ENCODE data around the gene TMEM154.

The TMEM154 gene

DNA sequence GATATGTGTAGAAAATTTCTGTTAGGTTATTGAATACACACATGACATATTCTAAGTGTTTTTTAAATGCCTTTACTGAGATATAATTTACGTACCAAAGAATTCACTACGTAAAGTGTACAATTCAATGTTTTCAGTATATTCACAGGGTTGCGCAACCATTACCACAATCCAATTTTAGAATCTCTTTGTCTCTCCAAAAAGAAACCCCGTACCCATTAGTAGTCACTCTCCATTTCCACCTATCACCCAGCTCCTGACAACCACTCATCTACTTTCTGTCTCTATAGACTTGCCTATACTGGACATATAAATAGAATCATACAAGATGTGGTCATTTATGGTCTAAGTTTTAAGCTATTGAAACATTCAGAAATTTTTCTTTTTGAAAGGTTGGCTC lies 90.9 kb downstream of the TMEM154 start:
- DNase-seq: no peak

DNA sequence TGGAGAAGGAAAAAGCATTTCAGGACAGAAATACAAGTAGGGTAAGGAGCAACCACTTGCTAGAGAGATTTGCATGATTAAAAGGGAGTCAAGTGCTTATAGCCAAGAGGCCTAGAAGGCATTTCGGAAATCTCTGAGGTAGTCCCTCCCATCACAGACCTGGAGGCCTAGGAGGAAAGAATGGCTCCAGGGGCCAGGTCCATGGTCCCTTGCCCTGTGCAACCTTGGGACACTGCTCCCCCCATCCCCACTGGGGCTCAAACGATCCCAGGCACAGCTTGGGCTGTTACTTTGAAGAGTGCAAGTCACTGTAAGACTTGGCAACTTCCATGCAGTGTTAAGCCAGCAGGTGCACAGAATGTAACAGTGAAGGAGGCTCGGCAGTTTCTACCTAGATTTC lies 92.7 kb downstream of the TMEM154 start:
- no peak for DNase-seq

DNA sequence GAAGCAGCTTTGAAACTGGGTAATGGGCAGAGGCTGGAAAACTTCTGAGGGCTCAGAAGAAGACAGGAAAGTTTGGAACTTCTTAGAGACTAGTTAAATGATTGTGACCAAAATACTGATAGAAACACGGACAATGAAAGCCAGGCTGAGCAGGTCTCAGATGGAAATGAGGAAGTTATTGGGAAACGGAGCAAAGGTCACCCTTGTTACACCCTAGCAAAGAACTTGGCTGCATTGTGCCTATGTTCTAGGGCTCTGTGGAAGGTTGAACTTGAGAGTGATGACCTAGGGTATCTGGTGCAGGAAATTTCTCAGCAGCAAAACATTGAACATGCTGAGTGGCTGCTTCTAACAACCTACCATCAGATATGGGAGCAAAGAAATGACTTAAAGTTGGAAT lies 93.1 kb downstream of the TMEM154 start:
- no peak for DNase-seq

DNA sequence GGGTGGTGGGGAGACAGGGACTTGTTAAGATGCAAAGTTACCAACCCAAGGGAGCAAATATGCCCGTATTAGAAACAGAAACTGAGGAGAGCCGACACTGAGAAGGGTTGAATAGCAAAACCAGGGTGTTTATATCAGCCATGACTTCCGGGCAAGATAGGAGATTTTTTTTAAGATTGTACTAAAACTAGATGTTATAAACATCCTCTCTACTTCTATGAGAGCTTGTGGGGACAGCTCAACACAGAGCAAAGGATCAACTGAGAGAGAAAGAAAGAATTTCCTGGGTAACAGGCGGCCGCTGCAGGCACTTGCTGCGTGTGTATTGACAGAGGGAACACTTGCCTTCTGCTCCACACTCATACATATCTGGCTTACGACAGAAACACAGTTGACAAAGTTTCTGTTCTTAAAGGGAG lies 94.8 kb downstream of the TMEM154 start:
- DNase-seq: no peak

DNA sequence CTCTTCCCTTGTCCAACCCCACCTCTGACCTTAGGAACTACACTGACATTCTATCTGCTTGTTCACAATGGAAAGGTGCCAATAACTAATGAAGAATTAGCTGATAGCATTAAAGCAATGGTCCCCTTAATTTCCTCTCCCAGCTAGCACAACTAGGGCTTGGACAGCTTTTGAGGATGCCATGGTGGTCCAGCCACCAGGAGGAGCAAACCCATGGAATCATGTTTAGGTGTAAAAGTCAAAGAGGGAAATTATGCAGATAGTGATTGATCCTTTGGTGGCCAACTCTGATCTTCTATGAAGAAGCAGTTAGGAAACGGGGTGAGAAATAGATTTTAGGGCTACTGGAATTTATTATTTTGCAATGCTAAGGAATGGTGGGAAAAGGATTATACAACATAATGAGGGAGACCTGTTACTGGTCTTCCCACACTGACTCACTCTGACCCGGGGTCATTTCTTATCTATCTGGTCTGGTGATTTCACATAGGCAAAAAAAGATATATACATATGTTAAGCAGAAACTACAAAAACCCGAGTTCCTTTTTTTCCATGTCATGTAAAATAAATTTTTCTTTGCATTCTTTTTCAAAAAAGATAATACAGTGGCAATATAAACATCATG lies 98.1 kb downstream of the TMEM154 start:
- no peak for DNase-seq

DNA sequence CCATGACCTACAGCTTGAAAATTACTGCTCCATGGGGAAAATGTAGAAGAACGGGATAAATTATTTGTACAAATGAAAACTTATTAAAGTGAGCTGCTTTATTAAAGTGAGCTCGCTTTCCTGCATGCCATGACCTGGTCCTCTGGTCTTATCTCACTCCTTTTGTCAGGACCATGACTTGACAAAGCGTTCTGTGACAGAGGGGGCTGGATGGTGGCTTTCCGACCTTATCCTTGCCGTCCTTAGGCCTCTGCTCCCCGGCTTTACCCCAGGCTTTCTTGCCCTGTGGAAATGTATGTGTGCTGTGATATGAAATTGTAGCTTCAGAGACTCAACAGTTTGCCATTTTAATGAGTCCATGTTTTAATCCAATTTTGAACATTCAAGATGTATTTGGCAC lies 99.9 kb downstream of the TMEM154 start:
- no peak for DNase-seq

DNA sequence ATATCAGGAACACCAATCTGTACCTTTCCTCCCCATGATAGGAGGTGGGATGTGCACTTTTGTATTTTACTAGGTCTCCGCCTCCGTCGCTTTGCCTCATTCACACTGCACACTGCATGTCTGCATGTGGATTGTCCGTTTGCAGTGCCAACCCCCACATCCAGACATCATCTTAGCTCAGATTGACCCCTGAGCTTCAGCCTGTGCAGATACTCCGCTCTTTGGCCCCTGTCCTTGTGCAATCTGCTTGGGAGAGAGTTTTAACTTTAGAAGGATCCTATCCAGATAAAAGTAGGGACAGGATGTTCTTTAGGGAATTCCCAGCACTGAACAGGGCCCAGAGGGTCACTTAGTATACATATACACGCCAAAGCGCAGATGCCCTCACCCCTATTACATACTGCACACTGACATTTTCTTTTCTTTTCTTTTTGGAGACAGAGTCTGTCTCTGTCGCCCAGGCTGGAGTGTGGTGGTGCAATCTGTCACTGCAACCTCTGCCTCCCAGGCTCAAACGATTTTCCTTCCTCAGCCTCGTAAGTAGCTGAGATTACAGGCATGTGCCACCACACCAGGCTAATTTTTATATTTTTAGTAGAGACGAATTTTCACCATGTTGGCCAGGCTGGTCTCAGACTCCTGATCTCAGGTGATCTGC lies 100.6 kb downstream of the TMEM154 start:
- no peak for DNase-seq

DNA sequence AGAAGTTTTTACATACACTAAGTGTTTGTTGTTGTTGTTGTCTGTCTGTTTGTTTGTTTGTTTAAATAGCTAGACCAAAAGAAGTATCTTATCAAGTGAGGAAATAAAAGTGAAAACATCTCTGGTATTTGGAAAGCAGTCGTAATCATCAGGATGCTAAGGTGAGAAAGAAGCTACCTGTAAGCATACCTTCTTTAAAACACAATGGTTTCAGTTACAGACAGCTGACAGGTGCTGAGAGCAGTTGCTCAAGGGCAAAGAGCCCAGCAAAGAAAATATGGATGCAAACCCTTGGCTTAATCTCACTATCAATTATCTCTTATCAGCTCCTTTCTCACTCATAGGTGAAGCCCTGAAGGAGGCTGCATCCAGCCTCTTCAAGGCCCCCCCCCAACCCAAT lies 101.1 kb downstream of the TMEM154 start:
- no peak for DNase-seq

DNA sequence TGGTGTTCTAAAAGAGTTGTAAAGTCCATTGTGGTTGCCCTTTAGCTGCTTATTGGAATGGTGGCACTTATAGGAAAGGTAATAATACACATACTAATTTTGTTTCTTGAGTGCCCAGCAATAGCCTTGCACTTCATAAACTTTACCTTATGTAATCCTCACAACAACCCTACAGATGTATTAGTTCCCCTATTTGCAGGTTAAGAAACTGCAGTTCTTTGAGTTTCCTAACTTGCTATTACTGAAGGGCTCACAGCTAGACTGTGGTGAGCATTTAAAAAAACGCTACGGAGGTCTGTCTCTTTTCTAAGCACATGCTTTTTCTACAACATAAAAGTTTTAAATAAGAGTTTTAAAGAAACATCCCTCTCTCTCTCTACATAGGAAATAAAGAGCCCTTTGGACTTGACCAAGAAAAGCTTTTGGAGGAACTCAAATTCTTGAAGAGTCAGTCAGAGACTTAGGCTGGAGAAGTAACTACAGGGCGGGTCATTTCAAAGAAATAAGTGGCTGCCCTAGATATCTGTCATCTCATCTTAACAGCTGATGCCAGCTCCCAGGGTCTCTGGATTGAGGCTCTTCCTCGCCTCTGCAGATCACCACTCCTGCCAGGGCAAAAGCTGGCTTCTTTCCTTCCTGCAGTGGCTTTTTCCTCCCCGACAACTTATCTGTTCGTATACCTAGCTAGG lies 101.9 kb downstream of the TMEM154 start:
- no peak for DNase-seq

DNA sequence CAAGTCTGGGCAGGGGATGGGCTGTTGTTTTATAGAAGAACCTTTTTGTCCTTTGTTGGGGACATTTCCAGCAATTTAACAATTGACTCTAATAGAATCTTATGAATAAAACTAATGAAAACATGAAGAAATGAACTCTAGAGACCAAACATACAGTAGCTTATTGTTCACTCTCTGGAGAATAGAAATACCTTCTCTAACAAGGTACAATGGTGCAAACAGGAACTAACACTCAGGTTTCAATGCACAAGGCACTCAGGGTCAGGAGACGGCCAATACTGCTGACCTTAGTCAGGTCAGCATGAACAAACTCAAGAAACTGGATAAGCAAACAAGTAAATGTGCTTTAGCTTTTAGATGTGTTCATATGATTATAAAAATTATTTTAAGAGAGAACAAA lies 104.3 kb downstream of the TMEM154 start:
- no peak for DNase-seq

DNA sequence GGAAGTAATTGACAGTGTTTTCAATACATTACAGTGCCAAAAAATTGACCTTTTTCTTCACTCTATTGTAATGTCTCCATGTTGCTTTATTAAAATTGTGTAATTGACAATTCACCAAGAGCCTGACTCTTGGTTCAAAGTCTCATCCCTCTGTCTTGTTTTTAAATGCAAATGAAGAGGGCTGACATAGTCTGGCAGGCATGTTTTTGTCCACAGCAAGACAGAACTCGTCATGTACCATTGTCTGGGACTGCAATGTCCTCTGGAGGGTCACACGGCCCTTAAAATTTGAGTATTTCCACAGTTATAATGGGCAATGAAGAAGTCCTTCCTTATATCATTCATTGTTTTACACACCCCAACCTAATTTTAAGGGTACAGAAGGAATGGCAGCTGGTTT lies 105.9 kb downstream of the TMEM154 start:
- no peak for DNase-seq

DNA sequence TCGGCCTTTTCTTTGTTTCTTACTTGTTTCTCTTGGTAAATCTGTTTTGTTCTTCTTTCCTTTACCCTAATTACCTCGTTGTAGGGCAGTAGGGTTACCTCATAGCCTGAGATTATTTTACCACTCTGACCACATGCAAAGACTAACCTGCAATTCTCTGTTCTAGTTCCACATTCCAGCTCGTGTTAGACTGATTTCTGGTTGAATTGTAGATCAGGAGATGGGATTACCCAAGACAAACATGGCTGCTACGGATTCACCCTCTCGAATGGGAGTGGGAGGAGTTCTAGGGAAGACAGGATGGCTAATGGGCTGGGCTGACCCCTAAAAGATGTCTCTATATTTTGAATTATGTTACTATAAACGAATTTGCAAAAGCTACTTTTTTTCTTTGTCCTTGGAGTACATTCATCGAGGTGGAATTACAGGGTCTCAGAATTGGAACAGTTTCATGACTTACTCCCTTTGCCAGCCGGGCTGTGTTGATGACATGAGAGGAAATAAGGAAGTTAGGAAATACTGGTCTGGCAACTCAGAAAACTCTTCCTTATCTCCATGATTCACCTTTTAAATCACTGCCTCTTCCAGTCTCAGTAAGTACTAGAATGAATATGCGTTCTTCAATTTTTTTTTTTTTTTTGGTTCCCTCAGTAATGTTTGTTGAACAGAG lies 107.2 kb downstream of the TMEM154 start:
- no peak for DNase-seq

DNA sequence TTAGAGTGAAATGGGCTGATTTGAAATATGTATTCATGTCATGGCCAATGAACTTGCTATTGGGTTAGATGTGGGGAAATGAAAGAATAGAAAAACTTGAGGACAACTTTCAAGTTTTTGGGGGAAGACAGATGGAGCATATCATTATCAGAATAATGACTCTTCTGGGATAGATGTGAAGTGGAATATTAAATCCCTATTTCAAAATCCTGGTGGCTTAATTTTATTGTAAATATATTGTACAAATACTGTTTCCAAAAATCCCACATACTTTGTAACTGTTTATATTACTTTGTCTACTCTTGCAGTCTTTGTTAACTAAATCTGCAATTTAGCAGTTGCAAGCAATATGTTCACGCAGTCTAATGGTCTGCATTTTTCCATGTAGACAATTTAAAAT lies 108.0 kb downstream of the TMEM154 start:
- no peak for DNase-seq

DNA sequence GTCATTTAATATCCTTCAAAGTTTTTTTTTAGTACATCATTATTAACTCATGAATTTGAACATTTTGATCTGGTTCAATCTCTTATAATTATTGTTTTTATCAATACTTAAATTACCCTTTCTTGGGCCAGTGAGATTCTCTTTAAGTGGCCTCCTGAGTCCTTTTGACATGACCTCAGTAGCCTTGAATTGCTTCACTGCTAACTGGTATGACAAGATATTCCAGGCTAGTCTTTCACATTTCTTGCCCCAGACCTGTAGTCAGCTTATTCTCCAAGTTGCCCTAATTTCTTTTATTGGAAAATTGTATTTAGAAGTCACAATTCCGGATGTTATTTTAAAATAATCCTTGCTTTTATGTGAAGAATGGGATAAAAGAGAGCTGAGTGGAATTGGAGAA lies 108.5 kb downstream of the TMEM154 start:
- DNase-seq: no peak

Measured in NCI-H2171 (cell line).